ENCODE measurements around the gene SEMA3E. TPM values are rescaled to one million over a fixed set of nuclear protein-coding genes. Genes with fewer than 3 reads are reported as not detected.

The SEMA3E gene
- total RNA-seq, 4 donors from 2014 or later: 22.1 to 42.6 (median 25.0) TPM

GRCh38 chr7:83532219-83532618, 116.7 kb downstream of the SEMA3E start:
- TF ChIP-seq EP300 (IDR thresholded peaks at IDR 0.05): no peak
- no peak for TF ChIP-seq POLR2AphosphoS5 (IDR thresholded peaks at IDR 0.05)
- no peak for TF ChIP-seq POLR2A (IDR thresholded peaks at IDR 0.05)
- TF ChIP-seq CTCF (IDR thresholded peaks at IDR 0.05): no peak
- Histone ChIP-seq H3K27ac (no peak overlapping the region), H3K9me3 (no peaks in the 10 kb centered on the region), H3K36me3 (no peaks in the 10 kb centered on the region), H3K4me1 (no peaks in the 10 kb centered on the region), H3K27me3 (no peaks in the 10 kb centered on the region), H3K4me3 (no peak overlapping the region)
- ATAC-seq: no peak
- 82 to 86% methylated on average over 2 of the region's 2 CpGs for WGBS, 2 donors (ENCODE audit: low coverage in 1 of 2)

- 54 to 69% methylated on average over 2 of the region's 2 CpGs for WGBS, 2 donors (ENCODE audit: low coverage in 1 of 2)
- Histone ChIP-seq H3K27me3 (no peaks in the 10 kb centered on the region), H3K27ac (no peak overlapping the region), H3K36me3 (no peaks in the 10 kb centered on the region), H3K9me3 (no peaks in the 10 kb centered on the region), H3K4me3 (no peak overlapping the region), H3K4me1 (no peaks in the 10 kb centered on the region)
- TF ChIP-seq CTCF (IDR thresholded peaks at IDR 0.05) (no peak), POLR2AphosphoS5 (IDR thresholded peaks at IDR 0.05) (no peak), EP300 (IDR thresholded peaks at IDR 0.05) (no peak), POLR2A (IDR thresholded peaks at IDR 0.05) (no peak)
- ATAC-seq: no peak
These were observed 117.2 kb downstream of the SEMA3E start for GRCh38 chr7:83531766-83532165.

GRCh38 chr7:83528925-83529423, 120.0 kb downstream of the SEMA3E start:
- Histone ChIP-seq H3K4me3 (no peak overlapping the region), H3K27me3 (no peaks in the 10 kb centered on the region), H3K9me3 (no peaks in the 10 kb centered on the region), H3K27ac (no peak overlapping the region), H3K36me3 (no peaks in the 10 kb centered on the region), H3K4me1 (no peaks in the 10 kb centered on the region)
- WGBS, 2 donors (ENCODE audit: low coverage in 1 of 2): 43 to 52% methylated on average over 3 of the region's 3 CpGs
- TF ChIP-seq POLR2A (IDR thresholded peaks at IDR 0.05) (no peak), CTCF (IDR thresholded peaks at IDR 0.05) (no peak), POLR2AphosphoS5 (IDR thresholded peaks at IDR 0.05) (no peak), EP300 (IDR thresholded peaks at IDR 0.05) (no peak)
- no peak for ATAC-seq

- ATAC-seq: no peak
- no peak overlapping the region for H3K4me3 ChIP-seq
- 82 to 88% methylated on average over 4 of the region's 4 CpGs for WGBS, 2 donors (ENCODE audit: low coverage in 1 of 2)
These were observed 124.5 kb downstream of the SEMA3E start for GRCh38 chr7:83524277-83525075.

More at GRCh38 chr7:83524277-83525075, 124.5 kb downstream of the SEMA3E start:
- Histone ChIP-seq H3K27ac (no peak overlapping the region), H3K4me1 (no peaks in the 10 kb centered on the region), H3K36me3 (no peaks in the 10 kb centered on the region), H3K27me3 (no peaks in the 10 kb centered on the region), H3K9me3 (no peaks in the 10 kb centered on the region)
- no peak for TF ChIP-seq EP300 (IDR thresholded peaks at IDR 0.05)
- no peak for TF ChIP-seq POLR2AphosphoS5 (IDR thresholded peaks at IDR 0.05)
- TF ChIP-seq CTCF (IDR thresholded peaks at IDR 0.05): no peak
- TF ChIP-seq POLR2A (IDR thresholded peaks at IDR 0.05): no peak
